DND-41 (cell line): ENCODE data around the gene RBM19.

ENCODE experiments used
- EZH2 ChIP-seq: IDR thresholded peaks from 3 replicates; pipeline ENCODE4 v1.6.1; 2012; ENCODE audit warnings: borderline replicate concordance, low read depth, mild to moderate bottlenecking, moderate library complexity, low read length, inconsistent platforms; ENCODE audit not compliant: severe bottlenecking
- TF ChIP-seq, protein P1 (sequence below): IDR thresholded peaks from 2 replicates; pipeline ENCODE4 v1.5.1; 2012; ENCODE audit warnings: borderline replicate concordance, low read length, moderate library complexity, mild to moderate bottlenecking; ENCODE audit not compliant: poor library complexity, severe bottlenecking; ENCODE audit errors: extremely low read depth

DNA sequence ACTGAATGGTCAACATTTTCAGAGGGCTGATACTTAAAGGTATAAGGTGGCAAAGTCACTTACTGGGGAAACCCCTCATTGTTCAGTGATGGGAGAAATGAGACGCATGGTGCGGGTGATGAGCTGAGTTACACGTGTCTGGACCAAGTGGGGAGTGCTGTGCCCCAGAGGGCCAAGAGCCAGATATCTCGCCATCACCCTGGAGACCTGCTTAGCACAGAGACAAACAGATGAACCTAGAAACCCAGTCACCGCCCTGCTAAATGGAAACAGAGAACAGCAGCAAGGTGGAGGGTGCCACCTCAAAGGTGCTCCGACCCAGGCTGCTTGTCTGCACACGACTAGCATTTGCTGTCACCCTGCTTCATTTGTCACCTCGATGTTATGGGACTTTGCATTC lies 92.4 kb downstream of the RBM19 start:
- TF ChIP-seq, protein P1, sequence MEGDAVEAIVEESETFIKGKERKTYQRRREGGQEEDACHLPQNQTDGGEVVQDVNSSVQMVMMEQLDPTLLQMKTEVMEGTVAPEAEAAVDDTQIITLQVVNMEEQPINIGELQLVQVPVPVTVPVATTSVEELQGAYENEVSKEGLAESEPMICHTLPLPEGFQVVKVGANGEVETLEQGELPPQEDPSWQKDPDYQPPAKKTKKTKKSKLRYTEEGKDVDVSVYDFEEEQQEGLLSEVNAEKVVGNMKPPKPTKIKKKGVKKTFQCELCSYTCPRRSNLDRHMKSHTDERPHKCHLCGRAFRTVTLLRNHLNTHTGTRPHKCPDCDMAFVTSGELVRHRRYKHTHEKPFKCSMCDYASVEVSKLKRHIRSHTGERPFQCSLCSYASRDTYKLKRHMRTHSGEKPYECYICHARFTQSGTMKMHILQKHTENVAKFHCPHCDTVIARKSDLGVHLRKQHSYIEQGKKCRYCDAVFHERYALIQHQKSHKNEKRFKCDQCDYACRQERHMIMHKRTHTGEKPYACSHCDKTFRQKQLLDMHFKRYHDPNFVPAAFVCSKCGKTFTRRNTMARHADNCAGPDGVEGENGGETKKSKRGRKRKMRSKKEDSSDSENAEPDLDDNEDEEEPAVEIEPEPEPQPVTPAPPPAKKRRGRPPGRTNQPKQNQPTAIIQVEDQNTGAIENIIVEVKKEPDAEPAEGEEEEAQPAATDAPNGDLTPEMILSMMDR, result no peak
- TF ChIP-seq EZH2, result no peak
